Gastroesophageal sphincter (tissue), 3 donors: ENCODE results near the gene HACD1.

Experiments used
- CTCF ChIP-seq, 4 experiments: fragments of 200-600 bp in 2 of 4; fragments of 450-650 bp in 2 of 4; sonication (generic) in 1 of 4; IDR thresholded peaks; one replicate each; pipeline ENCODE4 v1.5.1; 2017 to 2019; ENCODE audit warnings: antibody characterized with exemption in 4 of 4, mild to moderate bottlenecking in 2 of 4, moderate library complexity in 2 of 4
- POLR2A ChIP-seq, 2 donors: fragments of 450-650 bp; IDR thresholded peaks; one replicate each; pipeline ENCODE4 v1.6.1; 2017; ENCODE audit warnings: antibody characterized with exemption in 2 of 2, mild to moderate bottlenecking in 2 of 2, moderate library complexity in 1 of 2
- POLR2AphosphoS5 ChIP-seq: sonication (generic); formaldehyde crosslinking; IDR thresholded peaks from one replicate; pipeline ENCODE4 v1.6.1; 2017; ENCODE audit warnings: antibody characterized with exemption

DNA sequence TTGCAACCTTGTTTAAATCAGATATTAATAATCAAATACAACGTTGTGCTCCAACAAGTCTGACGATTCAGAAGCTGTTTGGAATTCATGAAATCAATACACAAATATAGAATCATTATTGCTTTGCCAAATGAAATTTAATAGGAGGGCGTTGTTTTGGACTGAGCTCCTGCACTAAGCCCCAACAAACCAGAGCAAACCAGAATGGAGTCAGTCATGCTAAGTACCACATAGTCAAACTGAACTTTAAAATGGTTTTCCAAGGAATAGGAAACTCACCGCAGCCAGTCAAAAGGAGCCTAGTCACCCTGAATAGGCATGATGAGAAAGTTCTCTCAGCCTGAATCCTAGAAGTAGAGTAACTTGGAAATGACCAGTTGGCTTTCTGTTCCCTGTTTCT lies 53.7 kb downstream of the HACD1 start:
- TF ChIP-seq POLR2AphosphoS5 (no peak), CTCF (IDR thresholded peaks at IDR 0.05) (no peak), POLR2A (IDR thresholded peaks at IDR 0.05) (no peak)
